HG03460 (cell line): ENCODE results near the gene EXT2.

Source experiments
- ATAC-seq: cut with Tn5 transposase; IDR thresholded peaks from one replicate; pipeline ENCODE4 v1.9.1; 2021; ENCODE audit not compliant: unreplicated experiment

Gene EXT2

GRCh38 chr11:44083906-44084305, 11.6 kb upstream of the EXT2 start:
- ATAC-seq = no peak

DNA sequence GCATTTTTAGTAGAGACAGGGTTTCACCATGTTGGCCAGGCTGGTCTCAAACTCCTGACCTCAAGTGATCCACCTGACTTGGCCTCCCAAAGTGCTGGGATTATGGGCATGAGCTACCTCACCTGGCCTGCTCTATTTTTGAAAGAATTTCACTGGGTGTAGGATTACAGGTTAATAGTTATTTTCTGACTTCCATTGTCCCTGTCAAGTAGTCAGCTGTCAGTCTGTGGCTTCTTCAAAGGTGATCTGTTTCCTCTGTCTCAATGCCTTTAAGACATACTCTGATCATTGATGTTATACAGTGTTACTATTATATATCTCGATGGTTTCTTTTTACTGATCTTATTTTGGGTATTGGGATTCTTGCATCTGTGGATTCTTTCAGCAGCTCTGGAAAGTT, 10.1 kb upstream of the EXT2 start:
- ATAC-seq = no peak

DNA sequence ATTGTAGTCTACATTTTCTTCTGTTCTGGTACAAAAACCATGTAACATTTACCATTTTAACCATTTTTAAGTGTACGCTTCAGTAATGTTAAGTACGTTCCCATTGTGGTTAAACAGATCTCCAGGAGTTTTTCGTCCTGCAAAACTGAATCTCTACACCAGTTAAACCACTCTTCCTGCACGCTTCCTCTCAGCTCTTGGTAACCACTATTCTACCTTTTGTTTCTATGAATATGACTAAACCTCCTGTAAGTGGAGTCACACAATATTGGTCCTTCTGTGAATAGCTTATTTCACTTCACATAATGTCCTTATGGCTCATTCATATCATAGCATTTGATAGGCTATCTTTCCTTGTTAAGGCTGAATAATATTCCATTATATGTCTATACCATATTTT, 7.1 kb upstream of the EXT2 start:
- no peak for ATAC-seq

GRCh38 chr11:44088871-44089270, 6.6 kb upstream of the EXT2 start:
- ATAC-seq = no peak

DNA sequence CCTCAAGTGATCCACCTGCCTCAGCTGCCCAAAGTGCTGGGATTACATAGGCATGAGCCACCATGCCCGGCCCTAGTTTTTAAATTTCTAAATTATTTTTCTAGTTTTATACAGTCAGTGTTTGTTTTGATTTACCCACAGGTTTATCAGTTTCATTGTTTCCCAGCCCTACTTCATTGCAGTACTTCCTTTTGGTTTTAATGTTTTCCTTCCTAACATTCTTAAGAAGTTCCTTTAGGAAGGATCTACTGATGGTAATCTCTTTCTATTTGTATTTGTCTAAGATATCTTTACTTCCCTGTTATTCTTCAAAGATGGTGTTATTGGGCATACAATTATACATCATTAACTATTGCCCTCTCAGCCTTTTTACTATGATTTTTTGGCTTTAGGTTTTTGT, 4.9 kb upstream of the EXT2 start:
- ATAC-seq = no peak

GRCh38 chr11:44094260-44094868, 1.1 kb upstream of the EXT2 start:
- ATAC-seq = no peak

GRCh38 chr11:44096360-44097185, 1.1 kb downstream of the EXT2 start:
- ATAC-seq = peak; percentile 8

DNA sequence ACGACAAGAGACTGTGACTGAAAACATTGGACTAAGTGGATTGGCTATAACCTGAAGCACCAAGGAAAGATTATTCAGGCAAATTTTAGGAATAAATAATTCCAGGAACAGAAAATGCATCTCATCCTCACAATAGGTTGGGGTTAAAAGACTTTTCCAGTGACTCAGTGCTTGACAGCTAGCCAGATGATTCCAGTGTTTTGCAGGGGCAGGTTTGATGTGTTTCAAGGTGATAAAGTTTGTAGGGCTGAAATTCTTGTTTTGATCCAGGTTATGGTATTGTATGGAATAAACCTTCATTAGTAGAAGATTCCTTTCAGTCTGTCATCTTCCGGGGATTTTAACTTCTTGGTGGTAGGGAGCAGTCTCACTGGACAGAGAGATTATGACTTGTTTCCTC, 2.3 kb downstream of the EXT2 start:
- no peak for ATAC-seq

DNA sequence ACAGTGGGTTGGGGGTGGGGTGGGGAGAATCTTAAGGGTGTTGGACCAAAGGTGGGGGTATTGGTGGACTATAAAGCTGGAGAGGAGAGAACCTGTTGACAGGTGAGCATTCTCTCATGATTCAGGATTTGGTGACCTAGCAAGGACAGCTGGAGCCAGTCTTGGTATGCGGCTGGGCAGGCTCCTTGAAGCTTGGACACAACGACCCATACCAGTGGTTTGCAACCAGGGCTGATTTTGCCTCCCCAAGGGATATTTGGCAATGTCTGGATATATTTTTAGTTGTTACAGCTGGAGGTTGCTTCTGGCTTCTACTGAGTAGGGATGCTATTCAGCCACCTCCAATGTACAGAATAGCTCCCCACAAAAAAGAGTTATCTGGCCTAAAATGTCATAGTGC, 5.6 kb downstream of the EXT2 start:
- ATAC-seq = no peak

- ATAC-seq = no peak
Observed at GRCh38 chr11:44104481-44105294, 9.2 kb downstream of the EXT2 start.

GRCh38 chr11:44108260-44108659, 12.8 kb downstream of the EXT2 start:
- ATAC-seq = no peak

DNA sequence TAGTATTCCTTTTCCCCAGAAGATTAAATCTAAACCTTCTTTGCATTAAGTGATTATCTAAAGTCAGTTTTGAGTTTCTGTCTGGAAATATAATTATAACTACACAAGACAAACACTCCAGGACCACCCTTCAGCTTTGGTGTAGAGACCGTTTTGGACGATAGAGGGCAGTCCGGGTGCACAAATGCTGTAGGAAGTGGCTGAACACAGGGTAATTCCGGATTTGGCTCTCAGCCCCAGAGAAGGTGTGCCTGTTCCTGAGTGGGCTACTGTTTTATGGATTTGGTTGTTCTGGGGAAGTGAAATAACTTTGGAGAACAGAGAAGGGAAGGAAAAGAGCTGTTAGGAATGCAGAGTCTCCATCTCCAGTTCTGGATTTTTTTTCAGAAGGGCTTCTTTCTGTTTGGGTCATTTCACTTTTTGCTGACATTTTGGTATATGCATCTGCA, 14.8 kb downstream of the EXT2 start:
- ATAC-seq = peak; percentile 94

- ATAC-seq = no peak
Observed at GRCh38 chr11:44112091-44112821, 16.8 kb downstream of the EXT2 start.

- peak; percentile 41 for ATAC-seq
Observed at GRCh38 chr11:44113018-44113417, 17.5 kb downstream of the EXT2 start.

DNA sequence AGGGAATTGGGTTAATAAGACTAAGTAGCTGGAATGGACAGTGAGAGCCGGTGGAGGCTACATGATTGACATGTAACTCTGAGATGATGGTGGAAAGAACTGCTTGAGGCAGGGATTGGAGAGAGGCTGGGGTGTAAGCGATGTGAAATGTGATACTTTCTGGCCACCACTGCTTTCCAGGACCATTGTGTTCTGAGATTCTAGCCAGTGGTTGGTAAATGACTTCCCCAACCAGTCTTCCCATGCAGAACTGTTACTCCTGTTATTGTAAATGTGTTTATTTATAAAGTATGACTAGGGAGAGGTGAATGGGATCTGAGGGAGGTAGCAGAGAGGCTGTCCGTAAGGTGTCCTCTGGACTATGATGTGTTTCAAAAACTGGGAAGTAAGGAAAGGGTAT, 18.1 kb downstream of the EXT2 start:
- ATAC-seq = no peak

GRCh38 chr11:44116234-44116830, 20.9 kb downstream of the EXT2 start:
- no peak for ATAC-seq

- ATAC-seq = no peak
Observed at GRCh38 chr11:44120169-44120568, 24.7 kb downstream of the EXT2 start.

GRCh38 chr11:44125598-44125997, 30.1 kb downstream of the EXT2 start:
- no peak for ATAC-seq

- no peak for ATAC-seq
Observed at GRCh38 chr11:44126304-44126703, 30.8 kb downstream of the EXT2 start.

DNA sequence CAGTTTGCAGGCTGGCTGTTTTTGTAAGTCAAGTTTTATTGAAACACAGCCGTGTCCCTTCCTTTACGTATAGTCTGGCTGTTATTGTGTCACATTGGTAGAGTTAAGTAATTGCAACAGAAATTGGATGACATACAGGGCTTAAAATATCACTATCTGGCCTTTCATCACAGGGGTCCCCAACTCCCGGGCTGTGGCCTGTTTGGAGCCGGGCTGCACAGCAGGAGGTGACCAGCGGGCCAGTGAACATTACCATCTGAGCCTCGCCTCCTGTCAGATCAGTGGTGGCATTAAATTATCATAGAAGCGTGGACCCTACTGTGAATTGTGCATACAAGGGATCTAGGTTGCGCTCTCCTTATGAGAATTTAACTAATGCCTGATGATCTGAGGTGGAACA, 31.7 kb downstream of the EXT2 start:
- no peak for ATAC-seq

- ATAC-seq = no peak
Observed at GRCh38 chr11:44128729-44129128, 33.3 kb downstream of the EXT2 start.
